Stimulated activated CD8-positive, alpha-beta memory T cell treated with anti-CD3 and anti-CD28 coated beads, Interleukin-15, amount 100 ng/mL, for 1 hour (primary cell): ENCODE data around the gene HAS3.
A peak's percentile ranks its signal among the peaks of the same experiment; 100 is the strongest.
"Not testable (repeated sequence)": the region's sequence is repeated elsewhere in the genome, so short reads cannot be mapped to it uniquely, and the experiment has no call there.

Experiments used
- DNase-seq: peaks from one replicate; pipeline ENCODE4 v3.0.0-alpha.2; 2020; ENCODE audit warnings: low read depth

Gene HAS3

GRCh38 chr16:69143116-69143515, 37.7 kb downstream of the HAS3 start:
- DNase-seq: no peak

- DNase-seq: no peak
Measured at GRCh38 chr16:69145658-69146057, 40.2 kb downstream of the HAS3 start.

GRCh38 chr16:69149621-69150020, 44.2 kb downstream of the HAS3 start:
- DNase-seq: not testable (repeated sequence)

- DNase-seq: no peak
Measured at GRCh38 chr16:69150146-69150865, 44.9 kb downstream of the HAS3 start.

GRCh38 chr16:69157196-69157595, 51.7 kb downstream of the HAS3 start:
- no peak for DNase-seq

- DNase-seq: no peak
Measured at GRCh38 chr16:69160192-69160591, 54.7 kb downstream of the HAS3 start.

- DNase-seq: no peak
Measured at GRCh38 chr16:69165584-69165983, 60.1 kb downstream of the HAS3 start.

- peak; percentile 2 for DNase-seq
Measured at GRCh38 chr16:69166221-69166833, 60.9 kb downstream of the HAS3 start.

- no peak for DNase-seq
Measured at GRCh38 chr16:69166946-69167930, 61.8 kb downstream of the HAS3 start.
